Ishikawa (cell line): ENCODE measurements around the gene GALNT6.

Experiments
- CEBPB ChIP-seq: IDR thresholded peaks from 2 replicates; pipeline ENCODE4 v1.6.1; 2012
- CREB1 ChIP-seq: IDR thresholded peaks from 2 replicates; pipeline ENCODE4 v1.6.1; 2012; ENCODE audit warnings: low read depth
- EGR1 ChIP-seq: IDR thresholded peaks from 2 replicates; pipeline ENCODE4 v1.6.1; 2012
- EP300 ChIP-seq: IDR thresholded peaks from 2 replicates; pipeline ENCODE4 v1.6.1; 2012; ENCODE audit warnings: borderline replicate concordance
- FOXM1 ChIP-seq: IDR thresholded peaks from 2 replicates; pipeline ENCODE4 v1.6.1; 2012; ENCODE audit warnings: low read depth, borderline replicate concordance
- MAX ChIP-seq: IDR thresholded peaks from 2 replicates; pipeline ENCODE4 v1.6.1; 2012
- NFIC ChIP-seq: IDR thresholded peaks from 2 replicates; pipeline ENCODE4 v1.6.1; 2012
- RAD21 ChIP-seq: IDR thresholded peaks from 2 replicates; pipeline ENCODE4 v1.6.1; 2012; ENCODE audit warnings: low read depth
- TAF1 ChIP-seq: IDR thresholded peaks from 2 replicates; pipeline ENCODE4 v1.6.1; 2012; ENCODE audit warnings: low read depth, mild to moderate bottlenecking
- TCF12 ChIP-seq: IDR thresholded peaks from 2 replicates; pipeline ENCODE4 v1.6.1; 2012; ENCODE audit warnings: low read depth
- TEAD4 ChIP-seq: IDR thresholded peaks from 2 replicates; pipeline ENCODE4 v1.6.1; 2012
- YY1 ChIP-seq: IDR thresholded peaks from 2 replicates; pipeline ENCODE4 v1.6.1; 2012; ENCODE audit warnings: low read depth
- ZBTB7A ChIP-seq: IDR thresholded peaks from 2 replicates; pipeline ENCODE4 v1.6.1; 2012; ENCODE audit warnings: low read depth
- TF ChIP-seq, protein P1 (sequence below): IDR thresholded peaks from 2 replicates; pipeline ENCODE4 v1.6.1; 2012; ENCODE audit warnings: low read depth, mild to moderate bottlenecking
- TF ChIP-seq, protein P2 (sequence below): IDR thresholded peaks from 2 replicates; pipeline ENCODE4 v1.6.1; 2012

Gene GALNT6

GRCh38 chr12:51377099-51377984, 13.9 kb downstream of the GALNT6 start:
- TF ChIP-seq MAX, result no peak
- TF ChIP-seq, protein P1, sequence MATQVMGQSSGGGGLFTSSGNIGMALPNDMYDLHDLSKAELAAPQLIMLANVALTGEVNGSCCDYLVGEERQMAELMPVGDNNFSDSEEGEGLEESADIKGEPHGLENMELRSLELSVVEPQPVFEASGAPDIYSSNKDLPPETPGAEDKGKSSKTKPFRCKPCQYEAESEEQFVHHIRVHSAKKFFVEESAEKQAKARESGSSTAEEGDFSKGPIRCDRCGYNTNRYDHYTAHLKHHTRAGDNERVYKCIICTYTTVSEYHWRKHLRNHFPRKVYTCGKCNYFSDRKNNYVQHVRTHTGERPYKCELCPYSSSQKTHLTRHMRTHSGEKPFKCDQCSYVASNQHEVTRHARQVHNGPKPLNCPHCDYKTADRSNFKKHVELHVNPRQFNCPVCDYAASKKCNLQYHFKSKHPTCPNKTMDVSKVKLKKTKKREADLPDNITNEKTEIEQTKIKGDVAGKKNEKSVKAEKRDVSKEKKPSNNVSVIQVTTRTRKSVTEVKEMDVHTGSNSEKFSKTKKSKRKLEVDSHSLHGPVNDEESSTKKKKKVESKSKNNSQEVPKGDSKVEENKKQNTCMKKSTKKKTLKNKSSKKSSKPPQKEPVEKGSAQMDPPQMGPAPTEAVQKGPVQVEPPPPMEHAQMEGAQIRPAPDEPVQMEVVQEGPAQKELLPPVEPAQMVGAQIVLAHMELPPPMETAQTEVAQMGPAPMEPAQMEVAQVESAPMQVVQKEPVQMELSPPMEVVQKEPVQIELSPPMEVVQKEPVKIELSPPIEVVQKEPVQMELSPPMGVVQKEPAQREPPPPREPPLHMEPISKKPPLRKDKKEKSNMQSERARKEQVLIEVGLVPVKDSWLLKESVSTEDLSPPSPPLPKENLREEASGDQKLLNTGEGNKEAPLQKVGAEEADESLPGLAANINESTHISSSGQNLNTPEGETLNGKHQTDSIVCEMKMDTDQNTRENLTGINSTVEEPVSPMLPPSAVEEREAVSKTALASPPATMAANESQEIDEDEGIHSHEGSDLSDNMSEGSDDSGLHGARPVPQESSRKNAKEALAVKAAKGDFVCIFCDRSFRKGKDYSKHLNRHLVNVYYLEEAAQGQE, result no peak
- no peak for TF ChIP-seq CREB1
- no peak for TF ChIP-seq EP300
- no peak for TF ChIP-seq TCF12
- TF ChIP-seq EGR1, result no peak
- TF ChIP-seq RAD21, result no peak
- no peak for TF ChIP-seq TAF1
- no peak for TF ChIP-seq FOXM1
- no peak for TF ChIP-seq CEBPB
- TF ChIP-seq NFIC, result no peak
- TF ChIP-seq, protein P2, sequence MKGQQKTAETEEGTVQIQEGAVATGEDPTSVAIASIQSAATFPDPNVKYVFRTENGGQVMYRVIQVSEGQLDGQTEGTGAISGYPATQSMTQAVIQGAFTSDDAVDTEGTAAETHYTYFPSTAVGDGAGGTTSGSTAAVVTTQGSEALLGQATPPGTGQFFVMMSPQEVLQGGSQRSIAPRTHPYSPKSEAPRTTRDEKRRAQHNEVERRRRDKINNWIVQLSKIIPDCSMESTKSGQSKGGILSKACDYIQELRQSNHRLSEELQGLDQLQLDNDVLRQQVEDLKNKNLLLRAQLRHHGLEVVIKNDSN, result no peak
- no peak for TF ChIP-seq ZBTB7A
- no peak for TF ChIP-seq YY1
- no peak for TF ChIP-seq TEAD4

GRCh38 chr12:51374856-51375255, 16.4 kb downstream of the GALNT6 start:
- no peak for TF ChIP-seq TCF12
- TF ChIP-seq, protein P2, result no peak

- TF ChIP-seq TCF12 (no peak), EGR1 (no peak), CREB1 (no peak), RAD21 (no peak), NFIC (no peak), FOXM1 (no peak), YY1 (no peak)
- TF ChIP-seq, protein P2, result no peak
Observed at GRCh38 chr12:51374361-51374760, 16.8 kb downstream of the GALNT6 start.

DNA sequence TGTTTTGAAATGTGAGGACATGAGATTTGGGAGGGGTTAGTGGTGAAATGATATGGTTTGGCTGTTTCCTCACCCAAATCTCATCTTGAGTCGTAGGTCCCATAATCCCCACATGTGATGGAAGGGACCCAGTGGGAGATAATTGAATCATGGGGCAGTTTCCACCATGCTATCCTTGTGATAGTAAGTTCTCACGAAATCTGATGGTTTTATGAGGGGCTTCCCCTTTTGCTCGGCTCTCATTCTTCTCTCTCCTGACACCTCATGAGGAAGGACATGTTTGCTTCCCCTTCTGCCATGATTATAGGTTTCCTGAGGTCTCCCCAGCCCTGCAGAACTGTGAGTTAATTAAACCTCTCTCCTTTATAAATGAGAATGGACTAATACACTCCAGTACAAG, 18.0 kb downstream of the GALNT6 start:
- TF ChIP-seq TCF12 (no peak), TEAD4 (no peak), CEBPB (no peak), CREB1 (no peak), NFIC (no peak), ZBTB7A (no peak), EGR1 (no peak), EP300 (no peak), FOXM1 (no peak), TAF1 (no peak), RAD21 (no peak), YY1 (no peak), MAX (no peak)
- TF ChIP-seq, protein P1, result no peak
- TF ChIP-seq, protein P2, result no peak

- TF ChIP-seq RAD21 (peak; percentile 48), FOXM1 (no peak), TAF1 (no peak), CREB1 (no peak), YY1 (no peak), MAX (no peak), TEAD4 (no peak)
Observed at GRCh38 chr12:51372021-51372420, 19.2 kb downstream of the GALNT6 start.
